Activated T-cell treated with anti-CD3 and anti-CD28 coated beads for 48 hours (primary cell): ENCODE results near the gene NCKAP1.
"Not testable (repeated sequence)": the region's sequence is repeated elsewhere in the genome, so short reads cannot be mapped to it uniquely, and the experiment has no call there.

Experiments used
- DNase-seq: peaks from one replicate; pipeline ENCODE4 v3.0.0-alpha.2; 2020; ENCODE audit warnings: low read depth

NCKAP1 gene

DNA sequence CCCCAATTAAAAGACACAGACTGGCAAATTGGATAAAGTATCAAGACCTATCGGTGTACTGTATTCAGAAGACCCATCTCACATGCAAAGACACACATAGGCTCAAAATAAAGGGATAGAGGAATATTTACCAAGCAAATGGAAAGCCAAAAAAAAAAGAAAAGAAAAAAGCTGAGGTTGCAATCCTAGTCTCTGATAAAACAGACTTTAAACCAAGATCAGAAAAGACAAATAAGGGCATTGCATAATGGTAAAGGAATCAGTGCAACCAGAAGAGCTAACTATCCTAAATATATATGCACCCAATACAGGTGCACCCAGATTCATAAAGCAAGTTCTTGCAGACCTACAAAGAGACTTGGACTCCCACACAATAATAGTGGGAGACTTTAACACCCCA, 161.6 kb downstream of the NCKAP1 start:
- not testable (repeated sequence) for DNase-seq

DNA sequence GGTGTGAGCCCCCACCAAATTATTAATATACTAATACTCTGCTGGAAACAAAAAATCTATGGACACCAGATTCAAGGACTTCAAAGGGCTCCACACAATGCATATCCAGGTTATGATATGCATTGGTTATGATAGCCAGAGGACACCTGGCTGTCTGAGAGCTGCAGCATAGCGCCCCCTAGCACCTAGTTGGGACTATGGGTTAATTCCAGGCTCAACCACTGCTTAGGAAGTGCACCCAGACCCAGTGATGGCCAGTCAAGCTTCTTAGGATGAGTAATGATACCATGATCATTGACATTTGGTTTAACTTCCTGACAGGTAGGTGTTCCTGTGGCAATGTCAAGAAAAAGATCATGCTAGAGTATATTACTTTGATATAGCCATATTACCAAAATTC, 168.0 kb downstream of the NCKAP1 start:
- DNase-seq, result no peak

DNA sequence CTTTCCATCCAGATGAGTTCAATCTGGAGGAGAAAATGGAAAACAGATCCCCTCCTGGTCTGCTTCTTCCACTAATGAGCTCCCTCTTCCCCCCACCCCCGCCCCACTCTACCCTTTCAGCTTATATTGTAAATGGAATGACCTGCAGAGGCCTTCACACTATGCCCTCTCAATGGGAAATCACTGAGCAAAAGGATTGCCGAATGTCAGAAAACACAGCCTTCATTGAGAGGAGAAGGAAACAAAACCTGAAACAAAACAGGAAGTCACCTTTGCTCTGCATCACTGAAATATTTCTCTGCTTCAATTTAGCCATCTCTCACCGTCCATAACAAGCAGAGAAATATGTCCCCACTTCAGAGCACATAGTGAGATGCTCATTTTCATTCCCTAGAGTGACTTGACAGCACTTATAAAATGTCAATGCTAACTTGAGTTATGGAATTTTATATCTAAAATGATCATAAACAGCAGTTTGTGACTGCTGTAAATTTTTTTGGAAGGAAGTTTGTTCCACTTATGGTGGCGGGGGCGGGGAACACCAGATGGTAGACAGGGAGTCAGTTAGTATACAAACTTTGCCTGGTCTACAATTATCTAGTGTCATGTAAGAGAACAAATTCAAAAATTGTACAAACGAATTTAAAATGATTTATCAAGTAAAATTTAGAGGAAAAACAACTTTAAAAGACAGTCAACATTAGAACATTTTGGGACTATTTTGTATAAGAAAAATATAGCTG, 170.0 kb downstream of the NCKAP1 start:
- no peak for DNase-seq

DNA sequence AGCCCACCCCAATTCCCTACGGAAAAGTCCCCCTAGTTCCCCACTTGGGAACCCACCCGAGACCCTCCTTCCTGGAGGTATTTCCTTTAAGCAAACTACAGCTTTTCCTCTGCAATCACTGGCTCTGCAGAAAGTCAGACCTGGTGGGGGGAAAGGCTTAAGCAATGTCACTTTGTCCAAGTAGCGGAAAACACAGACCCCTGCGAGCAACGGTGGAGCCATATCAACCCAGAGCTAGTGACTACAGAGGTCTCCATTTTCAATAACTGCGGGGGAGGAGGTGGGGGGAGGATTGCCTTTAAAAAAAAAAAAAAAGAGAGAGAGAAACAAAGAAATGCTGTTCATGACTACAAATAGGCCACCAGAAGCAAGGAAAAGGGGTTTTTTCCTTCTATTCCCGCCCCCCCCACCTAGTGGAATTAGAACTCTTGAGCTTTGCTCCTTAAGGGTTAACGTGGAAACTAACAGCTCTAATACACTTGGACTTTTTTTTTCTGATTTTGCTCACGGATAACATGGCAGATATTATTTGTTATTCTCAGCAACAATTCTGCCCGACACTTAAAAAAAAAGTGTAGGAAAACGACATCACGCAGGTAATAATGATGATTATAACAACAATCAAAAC, 170.7 kb downstream of the NCKAP1 start:
- DNase-seq, result no peak

DNA sequence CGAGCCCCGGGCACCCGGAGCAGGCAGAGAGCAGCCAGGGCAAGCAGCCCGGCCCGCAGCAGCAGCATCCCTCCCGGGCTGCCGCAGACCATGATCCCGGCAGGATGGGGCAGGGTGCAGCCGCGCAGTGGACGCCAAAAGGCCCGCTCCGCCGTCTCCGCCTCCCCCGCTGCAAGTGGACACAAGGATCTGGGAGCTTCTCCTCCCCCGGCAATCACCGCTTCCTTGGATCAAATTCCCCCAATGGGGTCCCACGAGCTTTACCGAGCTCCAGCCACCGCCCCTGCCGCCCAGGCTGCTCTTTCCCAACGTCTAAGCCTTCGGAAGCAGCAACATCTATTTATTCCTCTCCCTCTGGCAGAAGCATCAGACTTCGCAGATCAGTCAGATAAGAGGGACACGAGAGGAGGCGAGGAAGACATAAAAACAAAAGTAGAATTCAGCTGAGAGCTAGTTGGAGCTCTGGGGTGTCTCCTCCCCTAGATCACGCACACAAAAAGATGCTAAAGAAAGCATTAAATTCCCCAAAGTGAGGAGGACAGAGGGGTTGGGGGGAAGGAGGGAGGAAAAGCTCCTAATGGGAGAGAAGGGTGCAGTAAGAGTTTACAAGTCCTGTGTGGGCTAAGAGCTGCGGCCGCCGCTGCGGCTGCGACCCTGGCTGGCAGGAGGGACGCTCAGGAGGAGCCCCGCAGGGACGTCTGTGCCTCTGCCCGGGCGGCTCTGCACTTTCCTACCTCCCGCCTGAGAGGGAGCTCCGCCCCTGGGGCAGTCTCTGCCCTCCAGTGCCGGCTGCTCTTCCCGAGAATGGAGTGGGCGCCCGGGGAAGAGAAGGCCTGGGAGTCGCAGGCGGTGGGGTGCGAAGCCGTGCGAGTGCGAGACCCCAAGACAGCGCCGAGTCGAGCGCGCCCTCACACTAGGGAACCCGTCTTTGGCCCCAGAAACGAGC, 171.5 kb downstream of the NCKAP1 start, which contains the start of gene FRZB:
Gene FRZB, minus strand, starts transcription at position 177 of the 946 bp plus-strand sequence. Its CDS starts 85 bp downstream, at position 92.
- no peak for DNase-seq

DNA sequence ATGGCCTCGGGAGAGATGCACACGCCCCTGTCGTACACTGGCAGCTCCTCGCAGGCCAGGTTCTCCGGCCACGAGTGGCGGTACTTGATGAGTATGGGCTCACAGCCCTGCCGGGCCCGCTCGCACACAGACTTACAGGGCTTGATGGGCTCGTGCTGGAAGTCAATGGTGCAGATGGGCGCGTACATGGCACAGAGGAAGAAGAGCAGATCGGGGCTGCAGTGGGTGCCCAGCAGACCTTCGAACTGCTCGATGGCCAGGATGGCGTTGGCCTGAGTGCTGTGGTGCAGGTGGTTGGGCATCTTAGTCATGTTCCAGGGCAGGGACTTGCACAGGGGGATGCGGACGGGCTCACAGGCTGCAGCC, 172.2 kb downstream of the NCKAP1 start:
- DNase-seq, result no peak

DNA sequence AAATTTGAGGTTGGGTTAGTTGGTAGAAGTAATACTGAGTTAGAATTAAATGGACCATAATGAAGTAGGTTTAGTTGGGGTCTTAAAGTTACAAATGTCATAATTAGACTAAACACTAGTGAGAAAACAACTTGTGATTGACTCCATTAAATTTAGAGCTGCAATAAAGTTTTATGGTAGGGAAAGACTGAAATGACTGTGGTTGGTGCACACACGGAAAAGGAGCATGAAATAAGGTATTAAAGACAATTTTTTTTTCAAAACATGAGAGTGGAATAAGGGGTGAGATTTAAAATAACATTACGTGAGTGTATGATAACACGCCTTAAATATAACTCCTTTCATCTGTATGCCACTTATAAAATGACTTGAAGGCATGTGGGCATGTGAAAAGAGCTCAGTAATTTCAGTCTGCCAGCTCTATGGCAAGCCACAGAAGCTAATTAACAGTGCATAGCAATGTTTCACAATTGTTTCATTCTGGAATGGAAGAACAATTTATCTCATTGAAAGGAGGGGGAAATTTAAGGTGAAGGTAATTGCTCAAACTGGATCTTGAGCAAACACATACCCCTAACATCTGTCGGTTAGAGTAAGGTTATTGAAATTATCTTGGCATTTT, 173.2 kb downstream of the NCKAP1 start:
- DNase-seq, result no peak

DNA sequence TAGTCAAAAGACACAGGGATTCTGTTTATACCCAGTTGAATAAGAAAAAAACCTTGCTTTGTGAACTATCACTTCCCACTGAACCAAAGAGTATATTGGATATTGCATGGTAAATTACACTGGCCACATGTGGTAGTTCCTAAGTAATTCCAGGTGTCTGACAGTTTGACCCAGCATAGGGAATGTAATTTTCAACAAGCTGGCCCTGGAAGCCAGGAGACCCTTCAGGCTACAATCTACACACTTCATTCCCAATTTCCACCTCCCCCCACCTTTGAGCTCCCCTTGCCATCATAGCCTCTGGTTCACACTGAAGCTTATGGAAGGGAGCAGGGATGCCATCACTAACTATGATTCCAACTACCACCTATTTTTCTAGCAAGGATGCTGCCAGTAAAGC, 174.6 kb downstream of the NCKAP1 start:
- no peak for DNase-seq

DNA sequence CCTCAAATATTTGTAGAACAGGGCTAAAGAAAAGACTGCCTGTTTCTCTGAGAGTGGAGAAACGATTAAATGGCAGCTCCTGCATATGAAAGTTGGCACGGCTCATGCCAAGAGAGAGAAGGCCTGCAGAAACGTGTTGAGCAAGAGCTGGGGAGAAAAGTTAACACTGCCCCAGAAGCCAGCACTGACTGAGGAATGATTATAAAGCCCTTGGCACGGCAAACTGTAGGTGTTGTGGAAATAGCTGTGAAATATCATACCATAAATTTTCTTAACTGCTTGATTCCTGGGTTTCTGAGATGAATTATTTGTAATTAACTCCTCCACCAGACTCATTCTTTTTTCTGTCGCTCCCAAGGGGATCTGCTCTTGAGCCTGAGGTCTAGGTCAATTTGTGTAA, 176.2 kb downstream of the NCKAP1 start:
- no peak for DNase-seq

DNA sequence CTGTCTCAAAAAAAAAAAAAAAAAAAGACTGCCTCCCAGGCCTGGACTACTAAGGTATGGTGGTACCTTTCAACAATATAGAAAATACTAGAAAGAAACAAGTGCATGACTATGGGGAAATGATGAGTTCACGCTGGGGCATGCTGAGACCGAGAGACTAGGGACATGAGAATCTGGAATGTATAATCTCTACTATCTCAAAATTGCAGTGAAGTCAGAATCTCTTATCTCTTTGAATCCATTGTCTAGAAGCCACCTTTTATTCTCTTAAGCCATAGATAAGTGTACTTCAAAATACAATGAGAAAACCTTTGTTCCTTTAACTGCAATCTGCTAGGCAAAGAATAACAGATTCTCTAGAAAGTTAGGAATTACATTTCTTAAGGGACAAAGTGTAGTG, 177.4 kb downstream of the NCKAP1 start:
- DNase-seq, result no peak
